H1 (cell line): Measurements from ENCODE around the gene ARHGEF7. TPM values are rescaled to one million over a fixed set of nuclear protein-coding genes. Genes with fewer than 3 reads are reported as not detected.

Experiments used
- CTCF ChIA-PET: fragments of 300-600 bp; sonication (Branson Sonifier 250); formaldehyde crosslinking; loops from one replicate; lab custom pipeline; 2021; ENCODE audit not compliant: partially characterized antibody; lab: Charles Lee
- POLR2A ChIA-PET: fragments of 300-600 bp; sonication (Branson Sonifier 250); formaldehyde crosslinking; loops from one replicate; lab custom pipeline; 2021; ENCODE audit warnings: inconsistent platforms; ENCODE audit not compliant: partially characterized antibody; lab: Charles Lee
- DNase-seq, 2 experiments: peaks; one replicate each; pipeline versions ENCODE4 v3.0.0 to v3.0.0-alpha.2; 2010 to 2022; ENCODE audit warnings: low spot score in 2 of 2, low read depth in 1 of 2, mixed read lengths in 1 of 2
- FAIRE-seq: peaks from 2 replicates; lab custom pipeline; 2011; peaks lifted over from hg19 to GRCh38; lab: Jason Lieb, UNC
- H2AFZ ChIP-seq: 2 replicates; pipeline ENCODE4 v1.8.1; 2012; ENCODE audit warnings: low read length, inconsistent platforms
- H2AK5ac ChIP-seq: 2 replicates; pipeline ENCODE4 v1.6.1; 2013; ENCODE audit warnings: low read depth, low read length
- H2BK120ac ChIP-seq: replicated peaks from 2 replicates; pipeline ENCODE3; 2013; ENCODE audit warnings: low read depth, low read length, inconsistent platforms
- H2BK12ac ChIP-seq: 2 replicates; pipeline ENCODE4 v1.6.1; 2013; ENCODE audit warnings: low read depth, low read length
- H2BK15ac ChIP-seq: 2 replicates; pipeline ENCODE4 v1.6.1; 2013; ENCODE audit warnings: low read length
- H2BK20ac ChIP-seq: 2 replicates; pipeline ENCODE4 v1.6.1; 2013; ENCODE audit warnings: low read length
- H2BK5ac ChIP-seq: 2 replicates; pipeline ENCODE4 v1.6.1; 2013; ENCODE audit warnings: low read depth, low read length
- H3K14ac ChIP-seq: 2 replicates; pipeline ENCODE4 v1.6.1; 2013; ENCODE audit warnings: inconsistent platforms; ENCODE audit not compliant: insufficient read length
- H3K18ac ChIP-seq: 2 replicates; pipeline ENCODE4 v1.6.1; 2013; ENCODE audit warnings: low read length; ENCODE audit errors: extremely low read depth
- H3K23ac ChIP-seq: 2 replicates; pipeline ENCODE4 v1.6.1; 2013; ENCODE audit warnings: inconsistent platforms; ENCODE audit not compliant: insufficient read length
- H3K23me2 ChIP-seq: 2 replicates; pipeline ENCODE4 v1.6.1; 2013; ENCODE audit warnings: low read depth, low read length
- H3K27ac ChIP-seq: 2 replicates; pipeline ENCODE4 v1.6.1; 2011; ENCODE audit warnings: low read depth, low read length, inconsistent platforms
- H3K27me3 ChIP-seq, 4 experiments: replicated peaks in 1 of 4; 1 replicate in 1 of 4; 2 replicates in 3 of 4; pipeline versions ENCODE4 v1.6.1 to v1.8.1; 2011 to 2013; ENCODE audit warnings: low read length in 3 of 4, mild to moderate bottlenecking in 3 of 4, inconsistent platforms in 2 of 4, mixed read lengths in 2 of 4, moderate library complexity in 1 of 4; ENCODE audit not compliant: control insufficient read depth in 3 of 4, insufficient read depth in 3 of 4; ENCODE audit errors: extremely low read depth in 1 of 4
- H3K36me3 ChIP-seq, 4 experiments: 2 replicates each; pipeline versions ENCODE4 v1.6.1 to v1.8.1; 2011 to 2013; ENCODE audit warnings: mild to moderate bottlenecking in 4 of 4, low read length in 3 of 4, moderate library complexity in 2 of 4, control low read depth in 1 of 4, inconsistent platforms in 1 of 4; ENCODE audit not compliant: insufficient read depth in 4 of 4, control insufficient read depth in 2 of 4
- H3K4ac ChIP-seq: replicated peaks from 2 replicates; pipeline ENCODE3; 2013; ENCODE audit warnings: low read length, low read depth, mixed read lengths, inconsistent platforms; ENCODE audit not compliant: insufficient read length
- H3K4me1 ChIP-seq, 4 experiments: replicated peaks in 1 of 4; 1 replicate in 1 of 4; 2 replicates in 3 of 4; pipeline versions ENCODE4 v1.6.1 to v1.8.1; 2011 to 2013; ENCODE audit warnings: low read length in 3 of 4, inconsistent platforms in 2 of 4, mixed read lengths in 1 of 4; ENCODE audit not compliant: insufficient read depth in 4 of 4, control insufficient read depth in 3 of 4
- H3K4me2 ChIP-seq, 2 experiments: 2 replicates each; pipeline versions ENCODE4 v1.6.1 to v1.8.1; 2011 to 2013; ENCODE audit warnings: low read depth in 2 of 2, low read length in 2 of 2, control low read depth in 1 of 2, inconsistent platforms in 1 of 2, mild to moderate bottlenecking in 1 of 2; ENCODE audit not compliant: insufficient read depth in 1 of 2
- H3K4me3 ChIP-seq, 4 experiments: fragments of 200-600, 300-600 bp in 1 of 4; sonication (generic), shearing (Covaris generic), sonication (Bioruptor Twin) in 1 of 4; 2 replicates each; pipeline versions ENCODE4 v1.5.1 to v1.8.1; 2011 to 2016; ENCODE audit warnings: low read length in 4 of 4, low read depth in 3 of 4, control low read depth in 2 of 4, inconsistent platforms in 2 of 4, mild to moderate bottlenecking in 2 of 4, mixed read lengths in 1 of 4, moderate library complexity in 1 of 4; ENCODE audit not compliant: insufficient read depth in 2 of 4; ENCODE audit errors: extremely low read depth in 1 of 4
- H3K56ac ChIP-seq: replicated peaks from 2 replicates; pipeline ENCODE3; 2013; ENCODE audit warnings: low read depth, mild to moderate bottlenecking, mixed read lengths, low read length, inconsistent platforms; ENCODE audit not compliant: insufficient read length
- H3K79me1 ChIP-seq: 2 replicates; pipeline ENCODE4 v1.6.1; 2013; ENCODE audit warnings: low read depth, low read length, control low read depth
- H3K79me2 ChIP-seq, 2 experiments: 2 replicates each; pipeline versions ENCODE4 v1.6.1 to v1.8.1; 2012 to 2013; ENCODE audit warnings: low read length in 2 of 2, mild to moderate bottlenecking in 2 of 2, inconsistent platforms in 1 of 2; ENCODE audit not compliant: insufficient read depth in 2 of 2, control insufficient read depth in 1 of 2
- H3K9ac ChIP-seq, 4 experiments: replicated peaks in 1 of 4; 1 replicate in 1 of 4; 2 replicates in 3 of 4; pipeline versions ENCODE4 v1.6.1 to v1.8.1; 2011 to 2013; ENCODE audit warnings: low read depth in 3 of 4, low read length in 3 of 4, control low read depth in 2 of 4, mild to moderate bottlenecking in 2 of 4, moderate library complexity in 2 of 4, inconsistent platforms in 1 of 4; ENCODE audit errors: extremely low read depth in 1 of 4
- H3K9me3 ChIP-seq, 2 experiments: 2 replicates each; pipeline versions ENCODE4 v1.6.1 to v1.8.1; 2012 to 2013; ENCODE audit warnings: mild to moderate bottlenecking in 2 of 2, moderate library complexity in 2 of 2, control low read depth in 1 of 2, inconsistent platforms in 1 of 2, low read depth in 1 of 2, low read length in 1 of 2, mixed read lengths in 1 of 2; ENCODE audit not compliant: insufficient read depth in 2 of 2
- H4K20me1 ChIP-seq, 2 experiments: replicated peaks in 1 of 2; 2 replicates each; pipeline versions ENCODE3 to v1.8.1; 2011 to 2013; ENCODE audit warnings: inconsistent platforms in 2 of 2, low read length in 2 of 2, mild to moderate bottlenecking in 1 of 2; ENCODE audit not compliant: insufficient read depth in 2 of 2, control insufficient read depth in 1 of 2
- H4K5ac ChIP-seq: 2 replicates; pipeline ENCODE4 v1.6.1; 2013; ENCODE audit warnings: low read length, low read depth, mixed read lengths, inconsistent platforms; ENCODE audit not compliant: insufficient read length
- H4K8ac ChIP-seq: 2 replicates; pipeline ENCODE4 v1.8.0; 2013; ENCODE audit warnings: mild to moderate bottlenecking, moderate library complexity, low read length, inconsistent platforms; ENCODE audit not compliant: insufficient read depth; ENCODE audit errors: extremely low read depth
- H4K91ac ChIP-seq: replicated peaks from 2 replicates; pipeline ENCODE3; 2013; ENCODE audit warnings: low read length, mixed read lengths, inconsistent platforms; ENCODE audit not compliant: insufficient read length
- CTBP2 ChIP-seq: IDR thresholded peaks from 2 replicates; pipeline ENCODE4 v1.7.0; 2011; ENCODE audit warnings: borderline replicate concordance, mild to moderate bottlenecking, moderate library complexity, mixed read lengths, low read length; ENCODE audit not compliant: insufficient read depth, insufficient read length
- GTF2F1 ChIP-seq: IDR thresholded peaks from 2 replicates; pipeline ENCODE4 v1.6.1; 2012; ENCODE audit warnings: low read depth, low read length, improper control_type of control experiment, borderline replicate concordance
- KDM1A ChIP-seq: fragments of 200-600, 300-600 bp; sonication (generic); IDR thresholded peaks from 2 replicates; pipeline ENCODE4 v1.7.1; 2016; ENCODE audit warnings: mild to moderate bottlenecking, low read length, borderline replicate concordance
- SIN3A ChIP-seq, 2 experiments: IDR thresholded peaks in 1 of 2; conservative IDR thresholded peaks in 1 of 2; 2 replicates each; pipeline ENCODE4 v1.6.1; 2011 to 2012; ENCODE audit warnings: low read length in 2 of 2, improper control_type of control experiment in 1 of 2, low read depth in 1 of 2, mild to moderate bottlenecking in 1 of 2
- SIRT6 ChIP-seq: IDR thresholded peaks from one replicate; pipeline ENCODE4 v1.7.1; 2012; ENCODE audit warnings: low read length, inconsistent platforms
- whole genome bisulfite sequencing, 2 experiments: shearing (Covaris generic) in 1 of 2; methylation state at CpG; one replicate each; pipeline versions ENCODE4 v1.1.6 to v1.1.7; 2013 to 2015; ENCODE audit warnings: low lambda C conversion rate in 2 of 2, mixed read lengths in 2 of 2, inconsistent platforms in 1 of 2, low coverage in 1 of 2, missing lambda C conversion rate in 1 of 2; ENCODE audit not compliant: insufficient replicate concordance in 2 of 2, insufficient coverage in 1 of 2, insufficient read length in 1 of 2; ENCODE audit errors: extremely low coverage in 1 of 2, missing lambda C conversion rate in 1 of 2; 5-methylcytosine and 5-hydroxymethylcytosine counted together
- polyA plus RNA-seq, 7 experiments: library from polyadenylated mRNA; depleted of rRNA in 3 of 7; stranded (reverse) in 5 of 7; unstranded in 2 of 7; fragments of >200 nt in 5 of 7; fragments of 200-250 nt in 2 of 7; gene quantifications; 1 replicate in 5 of 7; 2 replicates in 1 of 7; 4 replicates in 1 of 7; pipeline versions ENCODE4 v1.2.1 to v1.2.3, GENCODE V29; 2011 to 2013; ENCODE audit warnings: missing spikeins in 2 of 7, mixed read lengths in 2 of 7
- total RNA-seq: library from RNA; stranded (reverse); fragmentation: NEBNext Ultra II Directional; extraction: Animal tissue kit (Norgen Biotek cat#: 25700); gene quantifications from 2 replicates; pipeline ENCODE4 v1.2.1, GENCODE V29; 2021

ARHGEF7 gene
- total and polyA plus RNA-seq, 2 of the 8 experiments (the other 6 are each of a cell fraction or from before 2014, with no cell fraction given) = 26.2 to 56.5 TPM

- Histone ChIP-seq H3K4me1 (no peaks in the 10 kb centered on the region; a peak in 1 of 7 replicates), H3K18ac (no peak overlapping the region), H3K79me1 (no peaks in the 10 kb centered on the region), H2BK15ac (no peak overlapping the region), H2BK20ac (no peak overlapping the region), H3K4me3 (no peak overlapping the region), H3K14ac (peak overlapping the region; percentile 42), H2BK5ac (no peak overlapping the region), H3K9ac (no peak overlapping the region), H3K27me3 (no peaks in the 10 kb centered on the region), H3K27ac (no peak overlapping the region), H3K4me2 (no peak overlapping the region), H2AK5ac (no peak overlapping the region), H3K9me3 (no peaks in the 10 kb centered on the region; a peak in 1 of 4 replicates), H2AFZ (no peak overlapping the region), H3K36me3 (no peaks in the 10 kb centered on the region), H3K23me2 (no peaks in the 10 kb centered on the region), H4K91ac (no peak overlapping the region), H2BK12ac (no peak overlapping the region), H4K5ac (no peak overlapping the region), H2BK120ac (no peak overlapping the region), H3K4ac (no peak overlapping the region), H4K8ac (no peak overlapping the region), H3K23ac (no peak overlapping the region), H3K79me2 (no peaks in the 10 kb centered on the region), H4K20me1 (no peaks in the 10 kb centered on the region), H3K56ac (no peak overlapping the region)
- DNase-seq = peak in 1 of 2 experiments; percentile 17
- ChIA-PET CTCF (interaction anchor here (1.7 to 2.2 kb wide), 2 partner anchors 12 to 74 kb away, joined by 6 to 9 read pairs; no protein-coding TSS in a partner anchor), POLR2A (no interaction called here)
- whole genome bisulfite sequencing, 2 experiments = 93% methylated on average over 11 of the region's 11 CpGs; no CpG with 5 or more reads in 1 of the 2 experiments
- no peak for FAIRE-seq
- TF ChIP-seq SIRT6 (no peak), KDM1A (no peak), GTF2F1 (no peak), CTBP2 (no peak), SIN3A (conservative IDR thresholded peaks at IDR 0.05 in 1 of 2, IDR thresholded peaks at IDR 0.05 in 1 of 2; ENCODE audit: low read depth in 1 of 2, low read length in 2 of 2) (no peak)
Observed at GRCh38 chr13:111330066-111330610, 215.0 kb downstream of the ARHGEF7 start.
